MM.1S (cell line): ENCODE results near the gene RBM28.
A peak's percentile ranks its signal among the peaks of the same experiment; 100 is the strongest.

Experiments used
- DNase-seq: peaks from one replicate; pipeline ENCODE4 v3.0.0-alpha.2; 2015
- H2AFZ ChIP-seq: fragments of 300-600 bp; sonication (generic); 2 replicates; pipeline ENCODE4 v1.6.0; 2016; ENCODE audit warnings: antibody characterized with exemption, low read length
- H3F3A ChIP-seq: fragments of 300-600 bp; sonication (generic); 2 replicates; pipeline ENCODE4 v1.6.1; 2016; ENCODE audit warnings: mild to moderate bottlenecking, antibody characterized with exemption, low read length, moderate library complexity, mixed read lengths; ENCODE audit not compliant: insufficient read depth
- H3K27ac ChIP-seq: fragments of 300-600 bp; sonication (generic); 2 replicates; pipeline ENCODE4 v1.5.1; 2016; ENCODE audit warnings: mild to moderate bottlenecking, low read length
- H3K27me3 ChIP-seq: fragments of 300-600 bp; sonication (generic); replicated peaks from 2 replicates; pipeline ENCODE4 v1.6.0; 2016; ENCODE audit warnings: low read length; ENCODE audit not compliant: insufficient read depth
- H3K36me3 ChIP-seq: fragments of 300-600 bp; sonication (generic); replicated peaks from 2 replicates; pipeline ENCODE4 v1.6.1; 2016; ENCODE audit warnings: mild to moderate bottlenecking, low read length, mixed read lengths; ENCODE audit not compliant: insufficient read depth
- H3K4me1 ChIP-seq: fragments of 300-600 bp; sonication (generic); 2 replicates; pipeline ENCODE4 v1.6.1; 2016; ENCODE audit warnings: low read length, mixed read lengths
- H3K4me2 ChIP-seq: fragments of 300-600 bp; sonication (generic); 2 replicates; pipeline ENCODE4 v1.6.0; 2016; ENCODE audit warnings: low read depth, low read length
- H3K4me3 ChIP-seq: fragments of 300-600 bp; sonication (generic); 2 replicates; pipeline ENCODE4 v1.5.1; 2016; ENCODE audit warnings: low read length, mixed read lengths
- H3K79me2 ChIP-seq: fragments of 300-600 bp; sonication (generic); 2 replicates; pipeline ENCODE4 v1.6.1; 2016; ENCODE audit warnings: mixed run types, low read length, mixed read lengths
- H3K9ac ChIP-seq: fragments of 300-600 bp; sonication (generic); 2 replicates; pipeline ENCODE4 v1.6.1; 2016; ENCODE audit warnings: low read length, mixed read lengths
- H3K9me2 ChIP-seq: fragments of 300-600 bp; sonication (generic); replicated peaks from 2 replicates; pipeline ENCODE4 v1.6.1; 2016; ENCODE audit warnings: mild to moderate bottlenecking, low read length, mixed read lengths; ENCODE audit not compliant: insufficient read depth
- H3K9me3 ChIP-seq: fragments of 300-600 bp; sonication (generic); replicated peaks from 2 replicates; pipeline ENCODE4 v1.6.1; 2016; ENCODE audit warnings: mild to moderate bottlenecking, low read length, mixed read lengths; ENCODE audit not compliant: insufficient read depth
- H4K20me1 ChIP-seq: fragments of 300-600 bp; sonication (generic); 2 replicates; pipeline ENCODE4 v1.6.1; 2016; ENCODE audit warnings: mild to moderate bottlenecking, low read length, moderate library complexity, mixed read lengths; ENCODE audit not compliant: insufficient read depth
- CTCF ChIP-seq: fragments of 300-600 bp; sonication (generic); IDR thresholded peaks from 2 replicates; pipeline ENCODE4 v1.5.1; 2016; ENCODE audit warnings: antibody characterized with exemption, low read length, mixed read lengths
- EZH2 ChIP-seq: fragments of 300-600 bp; sonication (generic); optimal IDR thresholded peaks from 2 replicates; pipeline ENCODE3; 2017; ENCODE audit warnings: low read depth, mild to moderate bottlenecking, antibody characterized with exemption, low read length, mixed read lengths
- EZH2phosphoT487 ChIP-seq: fragments of 300-600 bp; sonication (generic); IDR thresholded peaks from 2 replicates; pipeline ENCODE4 v1.6.1; 2018; ENCODE audit warnings: antibody characterized with exemption, low read length

The RBM28 gene

GRCh38 chr7:128343554-128344430 is at the start of gene RBM28:
RBM28 (minus strand) TSS chr7:128343908; CDS start chr7:128343793, 115 bp downstream.
- H3K36me3 ChIP-seq: peaks cover 5% of the 10 kb centered on the region; the same call in 1 of the 2 replicates
- peaks cover 7% of the 10 kb centered on the region for H3F3A ChIP-seq
- peak within 1 kb of the TSS; percentile 80 for H3K4me3 ChIP-seq
- no peaks in the 10 kb centered on the region for H3K9me3 ChIP-seq
- peaks cover 47% of the 10 kb centered on the region for H3K79me2 ChIP-seq
- TF ChIP-seq EZH2phosphoT487 (no peak), EZH2 (no peak), CTCF (no peak)
- H3K9me2 ChIP-seq: no peaks in the 10 kb centered on the region
- DNase-seq: peak; percentile 95
- peak within 1 kb of the TSS; percentile 97 for H2AFZ ChIP-seq
- 0 out of 2 replicates have a peak, but pooled peaks cover 5% of the 10 kb centered on the region for H4K20me1 ChIP-seq
- 0 out of 2 replicates have a peak, but pooled peaks cover 8% of the 10 kb centered on the region for H3K4me1 ChIP-seq
- H3K4me2 ChIP-seq: peak within 1 kb of the TSS; percentile 79
- peak within 1 kb of the TSS; percentile 86 for H3K27ac ChIP-seq
- H3K9ac ChIP-seq: peak within 1 kb of the TSS; percentile 89
- peaks cover 6% of the 10 kb centered on the region; the same call in 1 of the 2 replicates for H3K27me3 ChIP-seq

- Histone ChIP-seq H3K79me2 (no peaks in the 10 kb centered on the region), H3K9ac (no peak overlapping the region), H3K4me1 (no peaks in the 10 kb centered on the region), H4K20me1 (no peaks in the 10 kb centered on the region), H3K9me3 (no peaks in the 10 kb centered on the region), H2AFZ (no peak overlapping the region), H3K27me3 (peaks cover 5% of the 10 kb centered on the region), H3K36me3 (0 out of 2 replicates have a peak, but pooled peaks cover 1% of the 10 kb centered on the region), H3K4me3 (no peak overlapping the region), H3K4me2 (no peak overlapping the region), H3K9me2 (no peaks in the 10 kb centered on the region), H3K27ac (no peak overlapping the region), H3F3A (no peaks in the 10 kb centered on the region)
- DNase-seq: no peak
- no peak for TF ChIP-seq EZH2phosphoT487
- no peak for TF ChIP-seq EZH2
- no peak for TF ChIP-seq CTCF
Measured at GRCh38 chr7:128392446-128393327, 49.0 kb upstream of the RBM28 start.

- Histone ChIP-seq H3K27ac (no peak overlapping the region), H3K36me3 (no peaks in the 10 kb centered on the region), H3K4me2 (no peak overlapping the region)
Measured at GRCh38 chr7:128391805-128392204, 48.1 kb upstream of the RBM28 start.

More at GRCh38 chr7:128391805-128392204, 48.1 kb upstream of the RBM28 start:
- H2AFZ ChIP-seq: no peak overlapping the region
- H3K79me2 ChIP-seq: no peaks in the 10 kb centered on the region
- H4K20me1 ChIP-seq: no peaks in the 10 kb centered on the region
- no peak overlapping the region for H3K4me3 ChIP-seq
- no peaks in the 10 kb centered on the region for H3F3A ChIP-seq
- H3K9ac ChIP-seq: no peak overlapping the region
- no peaks in the 10 kb centered on the region for H3K9me3 ChIP-seq
- H3K4me1 ChIP-seq: no peaks in the 10 kb centered on the region
- no peak for TF ChIP-seq CTCF
- no peak for TF ChIP-seq EZH2
- TF ChIP-seq EZH2phosphoT487: no peak
- no peak for DNase-seq
- peaks cover 5% of the 10 kb centered on the region for H3K27me3 ChIP-seq
- no peaks in the 10 kb centered on the region for H3K9me2 ChIP-seq
